IPS-20b (cell line): ENCODE results near the gene ALG11.

Experiments
- H3K27ac ChIP-seq: one replicate; pipeline ENCODE4 v1.5.1; 2013; ENCODE audit warnings: low read length
- H3K27me3 ChIP-seq: 2 replicates; pipeline ENCODE4 v1.6.1; 2013; ENCODE audit warnings: mild to moderate bottlenecking, low read length, inconsistent platforms; ENCODE audit not compliant: insufficient read depth
- H3K36me3 ChIP-seq: 2 replicates; pipeline ENCODE4 v1.6.1; 2013; ENCODE audit warnings: low read depth, mild to moderate bottlenecking, inconsistent platforms, low read length, moderate library complexity; ENCODE audit not compliant: insufficient read depth
- H3K4me1 ChIP-seq: 2 replicates; pipeline ENCODE4 v1.6.1; 2013; ENCODE audit warnings: mild to moderate bottlenecking, control low read depth, inconsistent platforms, low read length, moderate library complexity; ENCODE audit not compliant: insufficient read depth
- H3K4me3 ChIP-seq: 2 replicates; pipeline ENCODE4 v1.5.1; 2013; ENCODE audit warnings: mild to moderate bottlenecking, low read length, inconsistent platforms
- H3K9ac ChIP-seq: 2 replicates; pipeline ENCODE4 v1.6.1; 2013; ENCODE audit warnings: low read depth, mild to moderate bottlenecking, inconsistent platforms, low read length, moderate library complexity
- H3K9me3 ChIP-seq: 2 replicates; pipeline ENCODE4 v1.6.1; 2013; ENCODE audit warnings: mild to moderate bottlenecking, low read depth, low read length, inconsistent platforms; ENCODE audit not compliant: insufficient read depth

The ALG11 gene

DNA sequence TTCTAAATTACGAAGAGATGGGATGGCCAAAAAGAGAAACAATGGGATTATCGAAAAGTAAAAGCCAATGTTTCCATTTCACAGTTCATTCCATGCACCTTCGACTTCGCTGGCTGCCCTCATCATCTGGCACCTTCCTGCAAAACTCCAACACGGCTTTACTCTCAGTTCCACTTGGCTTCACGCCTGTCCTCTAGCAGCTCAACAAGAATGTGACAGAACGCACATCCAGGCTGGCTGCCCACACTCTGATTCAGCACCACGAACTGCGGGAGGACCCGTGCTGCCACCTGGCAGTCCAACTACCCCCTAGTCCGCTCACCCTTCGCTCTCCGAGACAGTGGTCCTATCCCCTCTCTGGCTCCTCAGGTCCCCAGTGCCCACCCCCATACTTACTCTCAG is 12.7 kb upstream of the ALG11 start:
- no peaks in the 10 kb centered on the region for H3K9me3 ChIP-seq
- H3K36me3 ChIP-seq = no peaks in the 10 kb centered on the region
- no peak overlapping the region for H3K27ac ChIP-seq
- no peaks in the 10 kb centered on the region for H3K27me3 ChIP-seq
- H3K4me1 ChIP-seq = peaks cover 15% of the 10 kb centered on the region
- H3K9ac ChIP-seq = no peak overlapping the region; the same call in 1 of the 2 replicates
- no peak overlapping the region for H3K4me3 ChIP-seq

- Histone ChIP-seq H3K4me1 (peaks cover 15% of the 10 kb centered on the region), H3K36me3 (no peaks in the 10 kb centered on the region), H3K27me3 (no peaks in the 10 kb centered on the region), H3K27ac (no peak overlapping the region), H3K9me3 (no peaks in the 10 kb centered on the region), H3K9ac (no peak overlapping the region), H3K4me3 (no peak overlapping the region)
These were observed 12.3 kb upstream of the ALG11 start for GRCh38 chr13:51999921-52000320.

DNA sequence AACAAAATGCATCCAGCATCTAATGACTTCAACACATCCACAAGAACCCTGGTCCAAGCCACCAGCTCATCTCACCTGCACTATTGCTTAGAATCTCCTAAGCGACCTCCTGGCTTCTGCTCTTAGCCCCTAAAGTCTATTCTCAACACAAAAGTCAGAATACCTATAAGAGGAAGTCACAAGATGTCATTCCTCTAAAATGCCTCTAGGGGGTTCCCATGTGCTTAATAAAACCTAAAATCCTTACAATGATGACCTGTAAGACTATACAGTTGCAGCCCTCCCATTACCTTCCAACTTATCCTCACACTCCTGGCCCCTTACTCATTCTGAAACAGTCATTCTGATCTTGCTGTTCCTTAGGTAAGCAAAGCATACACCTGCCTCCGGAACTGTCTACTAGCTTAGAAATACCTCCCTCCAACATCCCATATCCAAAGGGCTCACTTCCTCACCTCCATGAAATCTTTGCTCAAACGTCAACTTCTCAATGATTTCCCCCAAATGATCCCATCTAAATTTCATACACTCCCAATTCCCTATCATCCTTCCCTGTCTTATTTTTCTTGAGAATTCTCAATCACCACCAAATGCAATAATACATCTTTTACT is 11.0 kb upstream of the ALG11 start:
- Histone ChIP-seq H3K27me3 (no peaks in the 10 kb centered on the region), H3K4me1 (peaks cover 15% of the 10 kb centered on the region), H3K27ac (no peak overlapping the region), H3K9ac (no peak overlapping the region), H3K4me3 (no peak overlapping the region), H3K9me3 (no peaks in the 10 kb centered on the region), H3K36me3 (no peaks in the 10 kb centered on the region)

DNA sequence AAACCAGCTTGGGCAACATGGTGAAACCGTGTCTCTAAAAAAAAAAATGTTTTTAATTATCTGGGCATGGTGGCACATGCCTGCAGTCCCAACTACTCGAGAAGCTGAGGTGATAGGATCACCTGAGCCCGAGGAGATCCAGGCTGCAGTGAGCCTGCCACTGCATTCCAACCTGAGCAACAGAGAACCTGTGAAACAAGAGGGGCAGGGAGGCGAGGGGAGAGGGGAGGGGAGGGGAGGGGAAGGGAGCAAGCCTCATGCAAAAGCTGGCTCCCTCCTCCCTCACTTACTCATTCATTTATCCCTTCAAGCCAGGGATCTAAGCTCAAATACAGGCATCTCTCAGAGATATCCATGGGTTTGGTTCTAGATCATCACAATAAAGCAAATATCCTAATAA is 9.8 kb upstream of the ALG11 start:
- H3K27ac ChIP-seq = no peak overlapping the region

DNA sequence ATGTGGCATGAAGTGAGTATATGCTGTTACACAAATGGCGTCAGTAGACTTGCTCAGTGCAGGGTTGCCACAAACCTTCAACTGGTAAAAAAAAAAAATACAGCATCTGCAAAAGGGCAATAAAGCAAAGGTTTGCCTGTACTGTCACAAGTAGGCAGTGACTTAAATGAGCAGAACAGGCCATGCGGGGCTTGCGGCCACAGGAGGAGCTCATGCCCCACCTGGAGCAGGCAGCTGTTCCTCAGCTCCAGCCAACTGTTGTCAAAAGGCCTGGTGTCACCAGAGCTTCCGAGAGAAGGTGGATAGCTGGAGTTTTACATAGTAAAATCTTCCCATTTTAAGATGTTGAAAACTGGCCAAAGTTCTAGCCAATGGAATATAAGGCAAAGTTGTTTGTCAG is 8.7 kb upstream of the ALG11 start:
- Histone ChIP-seq H3K9me3 (no peaks in the 10 kb centered on the region), H3K4me3 (no peak overlapping the region), H3K27me3 (no peaks in the 10 kb centered on the region), H3K9ac (no peak overlapping the region), H3K36me3 (no peaks in the 10 kb centered on the region), H3K27ac (no peak overlapping the region), H3K4me1 (peaks cover 9% of the 10 kb centered on the region)

More for the DNA sequence above, 9.8 kb upstream of the ALG11 start:
- peaks cover 15% of the 10 kb centered on the region for H3K4me1 ChIP-seq
- no peaks in the 10 kb centered on the region for H3K27me3 ChIP-seq
- no peaks in the 10 kb centered on the region for H3K36me3 ChIP-seq
- no peak overlapping the region for H3K9ac ChIP-seq
- no peaks in the 10 kb centered on the region for H3K9me3 ChIP-seq
- no peak overlapping the region for H3K4me3 ChIP-seq

DNA sequence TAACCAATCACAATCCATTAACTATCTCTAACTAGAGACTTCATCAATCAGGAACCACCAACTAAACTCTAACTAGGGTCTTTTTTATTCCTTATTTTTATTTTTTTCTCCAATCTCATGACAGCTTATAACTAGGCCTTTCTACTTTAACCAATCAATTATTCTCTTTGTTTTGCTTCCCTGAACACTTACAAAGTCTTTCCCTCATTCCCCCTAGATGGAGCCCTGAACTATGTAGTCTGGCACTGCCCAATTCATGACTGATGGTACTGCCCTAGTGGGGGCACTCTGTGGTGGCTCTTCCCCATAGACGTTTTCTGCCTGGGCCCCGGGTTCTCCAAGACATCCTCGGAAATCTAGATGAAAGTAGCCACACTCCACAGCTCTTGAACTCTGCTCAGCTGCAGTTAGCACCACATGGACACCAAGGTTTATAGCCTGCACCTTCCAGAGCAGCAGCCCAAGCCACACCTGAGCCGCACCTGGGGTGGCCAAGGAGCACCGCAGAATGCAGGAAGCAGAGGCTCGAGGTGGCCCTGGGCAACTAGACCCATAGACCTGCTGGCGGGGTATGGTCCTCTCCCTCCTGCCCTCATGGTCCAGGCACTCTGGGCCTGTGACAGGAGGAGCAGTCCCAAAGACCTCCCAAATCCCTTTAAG is 7.6 kb upstream of the ALG11 start:
- no peak overlapping the region for H3K9ac ChIP-seq
- no peaks in the 10 kb centered on the region for H3K9me3 ChIP-seq
- no peak overlapping the region for H3K4me3 ChIP-seq
- H3K36me3 ChIP-seq = no peaks in the 10 kb centered on the region
- H3K27me3 ChIP-seq = peaks cover 9% of the 10 kb centered on the region
- no peaks in the 10 kb centered on the region for H3K4me1 ChIP-seq
- no peak overlapping the region for H3K27ac ChIP-seq

GRCh38 chr13:52005841-52006522 is 6.2 kb upstream of the ALG11 start:
- Histone ChIP-seq H3K27me3 (peaks cover 23% of the 10 kb centered on the region), H3K9ac (no peak overlapping the region), H3K9me3 (no peaks in the 10 kb centered on the region), H3K27ac (no peak overlapping the region), H3K36me3 (no peaks in the 10 kb centered on the region), H3K4me1 (no peaks in the 10 kb centered on the region), H3K4me3 (no peak overlapping the region)

GRCh38 chr13:52006523-52007245 is 5.5 kb upstream of the ALG11 start:
- H3K27ac ChIP-seq = no peak overlapping the region

GRCh38 chr13:52009946-52010345 is 2.3 kb upstream of the ALG11 start:
- Histone ChIP-seq H3K4me1 (no peaks in the 10 kb centered on the region), H3K27me3 (peaks cover 29% of the 10 kb centered on the region), H3K4me3 (no peak overlapping the region), H3K9me3 (no peaks in the 10 kb centered on the region), H3K27ac (no peak overlapping the region), H3K9ac (no peak overlapping the region), H3K36me3 (no peaks in the 10 kb centered on the region)

More at GRCh38 chr13:52006523-52007245, 5.5 kb upstream of the ALG11 start:
- Histone ChIP-seq H3K36me3 (no peaks in the 10 kb centered on the region), H3K4me3 (no peak overlapping the region), H3K4me1 (no peaks in the 10 kb centered on the region), H3K9me3 (no peaks in the 10 kb centered on the region), H3K27me3 (peaks cover 29% of the 10 kb centered on the region), H3K9ac (no peak overlapping the region)

DNA sequence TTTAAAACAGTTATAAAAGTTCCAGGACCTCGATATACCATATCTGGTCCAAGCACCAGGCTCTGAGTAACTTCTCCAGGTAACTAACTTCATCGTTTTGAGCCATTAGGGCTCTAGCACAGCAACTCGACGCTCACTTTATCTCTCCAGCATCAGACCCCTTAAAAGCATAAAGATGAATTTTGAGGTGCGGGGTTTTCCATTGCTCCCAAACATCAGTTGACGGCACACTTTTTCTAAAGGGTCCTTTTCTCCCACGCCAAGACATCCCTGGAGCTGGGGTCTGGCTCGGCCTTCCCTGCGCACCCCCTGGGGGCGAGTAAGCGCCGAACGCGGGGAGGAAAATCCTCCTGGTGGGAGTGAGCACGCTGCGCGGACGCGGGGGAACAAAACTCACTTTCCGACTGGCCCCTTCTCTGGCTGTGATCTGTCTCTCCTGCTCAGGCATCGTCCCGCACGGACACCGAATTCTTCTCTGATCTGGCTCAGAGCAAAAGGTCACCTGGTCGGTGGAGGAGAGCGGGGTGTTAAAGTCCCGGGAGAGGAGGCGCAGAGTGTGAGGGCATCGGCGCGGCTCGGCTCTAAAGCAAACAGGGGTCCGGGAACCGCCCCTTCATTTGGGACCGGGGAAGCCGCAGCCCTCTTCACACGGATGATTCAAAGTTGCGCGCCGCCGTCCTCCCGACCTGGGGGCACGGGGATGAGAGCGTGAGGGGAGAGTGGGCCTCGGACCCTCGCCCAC is 1.1 kb upstream of the ALG11 start, which contains the start of gene ATP7B:
ATP7B (minus strand) TSS at position 561 of the 742 bp plus-strand sequence; CDS start at position 448, 113 bp downstream.
- H3K4me3 ChIP-seq = peak within 1 kb of the TSS; percentile 96
- peaks cover 29% of the 10 kb centered on the region for H3K27me3 ChIP-seq
- H3K9ac ChIP-seq = peak within 1 kb of the TSS; percentile 97
- peak within 1 kb of the TSS; percentile 45 for H3K27ac ChIP-seq
- no peaks in the 10 kb centered on the region for H3K9me3 ChIP-seq
- H3K4me1 ChIP-seq = no peaks in the 10 kb centered on the region
- H3K36me3 ChIP-seq = peaks cover 4% of the 10 kb centered on the region; the same call in 1 of the 2 replicates

GRCh38 chr13:52012512-52012836 is 276 bp downstream of the ALG11 start:
- Histone ChIP-seq H3K27me3 (peaks cover 29% of the 10 kb centered on the region), H3K9me3 (no peaks in the 10 kb centered on the region), H3K36me3 (peaks cover 8% of the 10 kb centered on the region), H3K9ac (peak overlapping the region; percentile 97), H3K4me3 (peak overlapping the region; percentile 96), H3K4me1 (no peaks in the 10 kb centered on the region), H3K27ac (peak overlapping the region; percentile 45)
